Measurements from ENCODE around the gene NPTX1. TPM values are rescaled to one million over a fixed set of nuclear protein-coding genes. Genes with fewer than 3 reads are reported as not detected.
A peak's percentile ranks its signal among the peaks of the same experiment; 100 is the strongest.

NPTX1 gene
- total and polyA plus RNA-seq, 2 experiments from 2014 or later: 3.4 to 20.5 TPM

GRCh38 chr17:80455336-80455710 is 21.1 kb downstream of the NPTX1 start:
- Histone ChIP-seq H3K4me3 (peak overlapping the region; percentile 87), H2AFZ (peak overlapping the region; percentile 94), H4K20me1 (replicated peaks; ENCODE audit: insufficient read depth) (no peaks in the 10 kb centered on the region), H3K27me3 (ENCODE audit: insufficient read depth) (peaks cover 3% of the 10 kb centered on the region; the same call in 1 of the 2 replicates), H3K79me2 (replicated peaks; ENCODE audit: insufficient read depth) (no peaks in the 10 kb centered on the region), H3K36me3 (ENCODE audit: insufficient read depth) (no peaks in the 10 kb centered on the region), H3K27ac (ENCODE audit: low read depth) (peak overlapping the region; percentile 93; the same call in 1 of the 2 replicates), H3K4me2 (peak overlapping the region; percentile 92), H3F3A (replicated peaks; ENCODE audit: low read depth) (0 out of 2 replicates have a peak, but pooled peaks cover 4% of the 10 kb centered on the region), H3K9me2 (ENCODE audit: insufficient read depth) (no peaks in the 10 kb centered on the region), H3K4me1 (ENCODE audit: insufficient read depth) (peaks cover 4% of the 10 kb centered on the region; the same call in 1 of the 2 replicates)
- Mint-ChIP-seq H3K36me3 (ENCODE audit: low read depth) (no peaks in the 10 kb centered on the region; the same call in 2 of the 3 replicates), H3K27ac (peak overlapping the region; percentile 95), H3K4me1 (peaks cover 10% of the 10 kb centered on the region), H3K4me3 (peak overlapping the region; percentile 95), H3K27me3 (ENCODE audit: insufficient read depth, low read depth, poor library complexity) (peaks cover 30% of the 10 kb centered on the region), H3K9me3 (peaks cover 3% of the 10 kb centered on the region)
- DNase-seq (ENCODE audit: low spot score) (peak; percentile 83), ATAC-seq (peak; percentile 71)
- TF ChIP-seq REST (IDR thresholded peaks at IDR 0.05; ENCODE audit: unreplicated experiment) (no peak), EZH2 (IDR thresholded peaks at IDR 0.05; ENCODE audit: low read depth, unreplicated experiment) (peak; percentile 35)

DNA sequence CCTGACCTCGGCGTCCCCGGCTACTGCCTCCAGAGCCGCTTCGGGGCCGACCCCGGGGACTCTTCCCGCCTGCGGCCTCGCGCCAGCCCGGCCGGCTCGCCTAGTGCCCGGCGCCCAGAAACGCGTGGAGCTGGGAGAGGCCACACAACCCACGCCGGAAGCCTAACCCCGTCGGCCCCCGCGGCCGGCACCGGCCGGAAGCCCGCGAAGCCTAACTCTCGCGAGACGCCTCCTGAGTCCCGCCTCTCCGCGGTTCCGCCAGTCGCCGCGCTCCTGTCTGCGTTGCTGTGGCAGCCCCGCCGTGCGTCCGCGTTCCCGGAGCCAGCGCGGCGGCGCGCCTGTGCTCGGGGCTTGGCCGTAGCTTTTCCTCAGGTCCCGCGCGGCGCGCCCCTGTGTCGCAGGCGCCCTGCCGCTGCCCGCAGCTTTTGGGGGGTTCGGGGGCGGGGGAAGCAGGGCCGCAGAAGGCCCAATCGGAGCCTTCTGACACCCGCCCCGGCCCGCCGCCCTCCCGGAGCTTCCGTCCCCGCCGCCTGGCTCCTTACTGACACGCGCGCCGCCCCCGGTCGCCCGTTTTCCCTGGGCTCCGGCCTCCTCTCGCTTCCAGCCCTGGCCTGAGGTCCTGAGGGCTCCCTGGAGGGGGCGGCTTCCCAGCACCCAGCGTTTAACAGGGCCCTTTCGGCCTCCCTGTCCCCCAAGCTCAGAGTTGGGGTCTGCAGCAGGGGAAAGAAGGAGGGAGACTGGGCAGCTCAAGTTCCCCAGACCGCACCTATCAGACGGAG is 21.7 kb downstream of the NPTX1 start:
- Histone ChIP-seq H4K20me1 (replicated peaks; ENCODE audit: insufficient read depth) (no peaks in the 10 kb centered on the region), H2AFZ (peak overlapping the region; percentile 94), H3K4me2 (peak overlapping the region; percentile 92), H3K27ac (ENCODE audit: low read depth) (peak overlapping the region; percentile 93), H3K36me3 (ENCODE audit: insufficient read depth) (no peaks in the 10 kb centered on the region), H3K4me1 (ENCODE audit: insufficient read depth) (peaks cover 4% of the 10 kb centered on the region; the same call in 1 of the 2 replicates), H3F3A (replicated peaks; ENCODE audit: low read depth) (0 out of 2 replicates have a peak, but pooled peaks cover 4% of the 10 kb centered on the region), H3K27me3 (ENCODE audit: insufficient read depth) (0 out of 2 replicates have a peak, but pooled peaks cover under 1% of the 10 kb centered on the region), H3K9me2 (ENCODE audit: insufficient read depth) (no peaks in the 10 kb centered on the region), H3K4me3 (peak overlapping the region; percentile 87), H3K79me2 (replicated peaks; ENCODE audit: insufficient read depth) (no peaks in the 10 kb centered on the region)
- H3K36me3 Mint-ChIP-seq (ENCODE audit: low read depth): no peaks in the 10 kb centered on the region; the same call in 2 of the 3 replicates
- peak; percentile 85 for ATAC-seq
- H3K4me3 Mint-ChIP-seq: peak overlapping the region; percentile 95
- DNase-seq (ENCODE audit: low spot score): peak; percentile 98
- TF ChIP-seq ETS1 (IDR thresholded peaks at IDR 0.05) (no peak), REST (IDR thresholded peaks at IDR 0.05; ENCODE audit: unreplicated experiment) (no peak), POLR2AphosphoS5 (IDR thresholded peaks at IDR 0.05; ENCODE audit: low read depth) (peak; percentile 64)
- peaks cover 10% of the 10 kb centered on the region for H3K4me1 Mint-ChIP-seq
- peak overlapping the region; percentile 95 for H3K27ac Mint-ChIP-seq
- peaks cover 3% of the 10 kb centered on the region for H3K9me3 Mint-ChIP-seq
- H3K27me3 Mint-ChIP-seq (ENCODE audit: insufficient read depth, low read depth, poor library complexity): peaks cover 31% of the 10 kb centered on the region
